GM12878 (cell line): ENCODE measurements around the gene CMTM2. TPM values are rescaled to one million over a fixed set of nuclear protein-coding genes. Genes with fewer than 3 reads are reported as not detected.

Source experiments
- ATAC-seq: fragments of 200-7000 bp; cut with Tn5 transposase; 3 replicates; pipeline ENCODE4 v1.9.1; 2020; ENCODE audit warnings: mild to moderate bottlenecking, moderate library complexity
- BruUV-seq: library from RNA; stranded (reverse); fragments of 400-500 nt; replicated peaks from 2 replicates; lab custom pipeline; 2021; lab: Mats Ljungman, UMichigan
- CTCF ChIA-PET: fragments of 300-600 bp; sonication (Branson Sonifier 250); formaldehyde crosslinking; extraction: SDS; loops from one replicate; lab custom pipeline; 2021; ENCODE audit warnings: inconsistent platforms; lab: Yijun Ruan, JAX
- POLR2A ChIA-PET: fragments of 350-600 bp; formaldehyde crosslinking; extraction: SDS; loops from one replicate; lab custom pipeline; 2021; ENCODE audit warnings: inconsistent platforms; lab: Charles Lee
- RAD21 ChIA-PET: fragments of 300-600 bp; sonication (Branson Sonifier 250); formaldehyde crosslinking; loops from one replicate; lab custom pipeline; 2023; ENCODE audit warnings: antibody characterized with exemption; ENCODE audit not compliant: unreplicated experiment; lab: Charles Lee
- SMC1A ChIA-PET: fragments of 300-600 bp; sonication (Branson Sonifier 250); formaldehyde crosslinking; loops from one replicate; lab custom pipeline; 2023; ENCODE audit not compliant: unreplicated experiment, uncharacterized antibody; lab: Charles Lee
- DNase-seq: peaks from one replicate; pipeline ENCODE4 v3.0.0-alpha.2; 2011; ENCODE audit warnings: low read depth, low spot score
- FAIRE-seq: peaks from 3 replicates; lab custom pipeline; 2011; peaks lifted over from hg19 to GRCh38; lab: Jason Lieb, UNC
- H2AFZ ChIP-seq: 2 replicates; pipeline ENCODE4 v1.6.0; 2011; ENCODE audit warnings: low read depth, low read length, control low read depth; ENCODE audit not compliant: control insufficient read depth
- H3K27ac ChIP-seq: 2 replicates; pipeline ENCODE4 v1.5.1; 2011; ENCODE audit warnings: control low read depth; ENCODE audit not compliant: control insufficient read depth, insufficient read depth
- H3K27me3 ChIP-seq, 2 experiments: replicated peaks in 1 of 2; 2 replicates each; pipeline versions ENCODE4 v1.6.0 to v1.6.1; 2011; ENCODE audit warnings: low read length in 1 of 2; ENCODE audit not compliant: control insufficient read depth in 2 of 2, insufficient read depth in 2 of 2
- H3K36me3 ChIP-seq, 2 experiments: 2 replicates each; pipeline ENCODE4 v1.5.1; 2011; ENCODE audit warnings: low read length in 1 of 2; ENCODE audit not compliant: control insufficient read depth in 2 of 2, insufficient read depth in 2 of 2
- H3K4me1 ChIP-seq: 2 replicates; pipeline ENCODE4 v1.6.1; 2011; ENCODE audit warnings: mild to moderate bottlenecking, low read length, moderate library complexity, mixed read lengths; ENCODE audit not compliant: control insufficient read depth, insufficient read depth
- H3K4me2 ChIP-seq: 2 replicates; pipeline ENCODE4 v1.6.0; 2011; ENCODE audit warnings: control low read depth; ENCODE audit not compliant: control insufficient read depth, insufficient read depth
- H3K4me3 ChIP-seq: fragments of 200-600 bp; sonication (generic); 2 replicates; pipeline ENCODE4 v1.5.1; 2016
- H3K79me2 ChIP-seq: 2 replicates; pipeline ENCODE4 v1.6.0; 2011; ENCODE audit warnings: low read length; ENCODE audit not compliant: control insufficient read depth, insufficient read depth
- H3K9ac ChIP-seq: 2 replicates; pipeline ENCODE4 v1.8.0; 2011; ENCODE audit warnings: low read length, control low read depth, mixed read lengths; ENCODE audit not compliant: control insufficient read depth, insufficient read depth
- H3K9me3 ChIP-seq: replicated peaks from 3 replicates; pipeline ENCODE4 v1.5.1; 2011; ENCODE audit warnings: mild to moderate bottlenecking, low read length; ENCODE audit not compliant: control insufficient read depth, insufficient read depth
- H4K20me1 ChIP-seq: 2 replicates; pipeline ENCODE4 v1.6.0; 2011; ENCODE audit not compliant: control insufficient read depth, insufficient read depth
- BRCA1 ChIP-seq: IDR thresholded peaks from 2 replicates; pipeline ENCODE4 v1.6.1; 2011; ENCODE audit warnings: low read depth, low read length, improper control_type of control experiment
- HCFC1 ChIP-seq: fragments of 150-350 bp; IDR thresholded peaks from 2 replicates; pipeline ENCODE4 v1.6.1; 2014; ENCODE audit warnings: low read length
- PAX8 ChIP-seq: fragments of 450-650 bp; IDR thresholded peaks from 2 replicates; pipeline ENCODE4 v1.6.1; 2017; ENCODE audit warnings: mild to moderate bottlenecking, moderate library complexity
- PML ChIP-seq: IDR thresholded peaks from 2 replicates; pipeline ENCODE4 v1.6.1; 2012; ENCODE audit warnings: low read length, inconsistent platforms
- SMAD1 ChIP-seq: fragments of 450-650 bp; IDR thresholded peaks from 2 replicates; pipeline ENCODE4 v1.6.1; 2018; ENCODE audit warnings: mild to moderate bottlenecking, low read depth; ENCODE audit not compliant: partially characterized antibody
- SMARCA5 ChIP-seq: fragments of 450-650 bp; IDR thresholded peaks from 2 replicates; pipeline ENCODE4 v1.6.1; 2017; ENCODE audit warnings: mild to moderate bottlenecking
- YY1 ChIP-seq: IDR thresholded peaks from 2 replicates; pipeline ENCODE4 v1.6.1; 2011; ENCODE audit warnings: low read depth, mild to moderate bottlenecking, low read length
- WGBS: methylation state at CpG from one replicate; pipeline ENCODE4 v1.1.6; 2016; ENCODE audit warnings: low lambda C conversion rate; ENCODE audit not compliant: insufficient replicate concordance, insufficient coverage; ENCODE audit errors: missing lambda C conversion rate; 5-methylcytosine and 5-hydroxymethylcytosine counted together
- in situ Hi-C: fragments of 300-500 bp; cut with MboI; formaldehyde crosslinking; loops from 9 replicates; pipeline ENCODE4 v1.14.3; 2018; ENCODE audit warnings: mixed read lengths
- intact Hi-C: fragments of 100-400 bp; cut with micrococcal nuclease; formaldehyde crosslinking; loops from one replicate; pipeline ENCODE4 v1.14.2; 2022; ENCODE audit not compliant: unreplicated experiment
- polyA plus RNA-seq, 11 experiments: library from polyadenylated mRNA; depleted of rRNA in 4 of 11; unstranded in 6 of 11; stranded (reverse) in 5 of 11; fragments of >200 nt; fragmentation: Nextera tagmentation in 4 of 11; fragmentation: Illumina TruSeq in 1 of 11; extraction: Ambion mirVana in 4 of 11; extraction: Trizol in 1 of 11; gene quantifications; 1 replicate in 1 of 11; 2 replicates in 10 of 11; pipeline versions ENCODE4 v1.2.1 to v1.2.3, GENCODE V29; 2011 to 2016; ENCODE audit warnings: inconsistent platforms in 2 of 11, missing spikeins in 2 of 11, low read depth in 1 of 11
- total RNA-seq, 4 experiments: library from RNA; depleted of rRNA in 3 of 4; stranded (reverse); fragments of >200 nt in 3 of 4; fragmentation: Illumina TruSeq in 1 of 4; extraction: Trizol in 1 of 4; gene quantifications; 2 replicates each; pipeline versions ENCODE4 v1.2.1 to v1.2.3, GENCODE V29; 2013 to 2021
- TF ChIP-seq, protein P1 (sequence below): IDR thresholded peaks from 2 replicates; pipeline ENCODE4 v1.6.1; 2012; ENCODE audit warnings: low read length, inconsistent platforms
- TF ChIP-seq, protein P2 (sequence below): fragments of 450-650 bp; IDR thresholded peaks from 2 replicates; pipeline ENCODE4 v1.6.1; 2018; ENCODE audit warnings: borderline replicate concordance, mild to moderate bottlenecking; ENCODE audit not compliant: partially characterized antibody

Gene CMTM2
- total and polyA plus RNA-seq, 10 of the 15 experiments (the other 5 are each of a cell fraction or from before 2014, with no cell fraction given), result 0.26 to 0.34 TPM; not detected in 8

DNA sequence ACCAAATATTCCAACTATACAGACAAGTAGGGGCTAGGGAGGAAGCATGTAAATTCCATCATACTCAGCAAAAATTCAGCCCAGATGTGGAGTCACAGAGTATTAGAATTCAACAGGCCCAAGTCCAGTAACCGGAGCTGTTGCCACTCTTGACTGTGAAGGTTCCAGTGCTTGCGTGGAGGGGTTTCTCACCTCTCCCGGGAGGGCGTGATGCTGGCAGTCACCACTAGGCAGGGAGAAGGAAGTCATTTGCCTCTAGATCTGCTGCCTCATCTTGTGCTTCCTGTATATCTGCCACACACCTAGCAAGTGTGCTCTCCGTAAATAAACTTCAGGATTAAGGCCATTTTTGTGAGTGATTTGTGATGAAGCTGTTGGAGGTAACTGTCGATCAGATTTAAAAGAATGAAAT is 27.9 kb upstream of the CMTM2 start (continued):
- TF ChIP-seq, protein P1, sequence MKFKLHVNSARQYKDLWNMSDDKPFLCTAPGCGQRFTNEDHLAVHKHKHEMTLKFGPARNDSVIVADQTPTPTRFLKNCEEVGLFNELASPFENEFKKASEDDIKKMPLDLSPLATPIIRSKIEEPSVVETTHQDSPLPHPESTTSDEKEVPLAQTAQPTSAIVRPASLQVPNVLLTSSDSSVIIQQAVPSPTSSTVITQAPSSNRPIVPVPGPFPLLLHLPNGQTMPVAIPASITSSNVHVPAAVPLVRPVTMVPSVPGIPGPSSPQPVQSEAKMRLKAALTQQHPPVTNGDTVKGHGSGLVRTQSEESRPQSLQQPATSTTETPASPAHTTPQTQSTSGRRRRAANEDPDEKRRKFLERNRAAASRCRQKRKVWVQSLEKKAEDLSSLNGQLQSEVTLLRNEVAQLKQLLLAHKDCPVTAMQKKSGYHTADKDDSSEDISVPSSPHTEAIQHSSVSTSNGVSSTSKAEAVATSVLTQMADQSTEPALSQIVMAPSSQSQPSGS, result no peak
- TF ChIP-seq BRCA1, result no peak

DNA sequence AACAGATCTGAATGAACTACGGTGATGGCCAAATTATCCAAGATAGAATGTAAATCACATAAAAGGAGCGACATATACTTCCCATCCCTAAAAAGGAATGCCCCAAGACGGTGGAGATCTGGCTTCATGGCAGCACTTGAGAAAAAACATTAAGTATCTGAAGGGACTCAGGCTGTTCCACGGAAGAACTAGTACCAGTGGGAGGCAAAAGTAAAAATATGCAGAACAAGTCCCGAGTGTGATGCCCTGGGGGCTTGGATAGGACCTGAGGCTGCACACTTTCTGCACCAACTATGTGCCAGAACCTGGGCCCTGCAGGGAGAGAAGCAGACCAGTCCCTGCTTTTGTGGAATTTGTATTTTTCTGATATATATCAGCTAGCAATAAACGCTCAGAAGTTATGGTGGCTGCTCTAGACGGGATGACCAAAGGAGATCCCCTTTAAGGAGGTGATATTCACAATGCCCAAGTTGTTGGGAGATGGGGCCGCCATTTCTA is 27.4 kb upstream of the CMTM2 start:
- peak overlapping the region; percentile 86 for H3K4me2 ChIP-seq
- 38% methylated on average over 8 of the region's 8 CpGs for WGBS
- H2AFZ ChIP-seq, result peak overlapping the region; percentile 95
- peak overlapping the region; percentile 62 for H3K4me3 ChIP-seq
- SMC1A ChIA-PET, result interaction anchor here (1.4 to 9.9 kb wide), 9 partner anchors 8 to 52 kb away, joined by 5 to 86 read pairs (median 8); no protein-coding TSS in a partner anchor
- H3K36me3 ChIP-seq, result no peaks in the 10 kb centered on the region; a peak in 1 of 4 replicates
- TF ChIP-seq YY1, result no peak; the same call in 1 of the 2 replicates
- TF ChIP-seq SMARCA5, result no peak
- TF ChIP-seq, protein P2, sequence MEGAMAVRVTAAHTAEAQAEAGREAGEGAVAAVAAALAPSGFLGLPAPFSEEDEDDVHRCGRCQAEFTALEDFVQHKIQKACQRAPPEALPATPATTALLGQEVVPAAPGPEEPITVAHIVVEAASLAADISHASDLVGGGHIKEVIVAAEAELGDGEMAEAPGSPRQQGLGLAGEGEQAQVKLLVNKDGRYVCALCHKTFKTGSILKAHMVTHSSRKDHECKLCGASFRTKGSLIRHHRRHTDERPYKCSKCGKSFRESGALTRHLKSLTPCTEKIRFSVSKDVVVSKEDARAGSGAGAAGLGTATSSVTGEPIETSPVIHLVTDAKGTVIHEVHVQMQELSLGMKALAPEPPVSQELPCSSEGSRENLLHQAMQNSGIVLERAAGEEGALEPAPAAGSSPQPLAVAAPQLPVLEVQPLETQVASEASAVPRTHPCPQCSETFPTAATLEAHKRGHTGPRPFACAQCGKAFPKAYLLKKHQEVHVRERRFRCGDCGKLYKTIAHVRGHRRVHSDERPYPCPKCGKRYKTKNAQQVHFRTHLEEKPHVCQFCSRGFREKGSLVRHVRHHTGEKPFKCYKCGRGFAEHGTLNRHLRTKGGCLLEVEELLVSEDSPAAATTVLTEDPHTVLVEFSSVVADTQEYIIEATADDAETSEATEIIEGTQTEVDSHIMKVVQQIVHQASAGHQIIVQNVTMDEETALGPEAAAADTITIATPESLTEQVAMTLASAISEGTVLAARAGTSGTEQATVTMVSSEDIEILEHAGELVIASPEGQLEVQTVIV, result no peak
- TF ChIP-seq PAX8, result no peak
- TF ChIP-seq SMAD1, result peak; percentile 35
- peak; percentile 29; the same call in 1 of the 2 replicates for TF ChIP-seq PML
- TF ChIP-seq HCFC1, result no peak
- TF ChIP-seq, all 136 proteins: peak for 2
- Histone ChIP-seq H4K20me1 (no peaks in the 10 kb centered on the region; the same call in 1 of the 2 replicates), H3K27ac (peak overlapping the region; percentile 33), H3K27me3 (no peaks in the 10 kb centered on the region), H3K9ac (peak overlapping the region; percentile 63), H3K9me3 (no peaks in the 10 kb centered on the region; the same call in 1 of the 3 replicates), H3K4me1 (peaks cover 23% of the 10 kb centered on the region), H3K79me2 (peaks cover 4% of the 10 kb centered on the region; the same call in 1 of the 2 replicates)
- intact Hi-C loops, result loop anchor here (1.0 to 5.0 kb wide), 2 partner anchors 28 to 55 kb away; no protein-coding TSS in a partner anchor
- ChIA-PET CTCF (interaction anchor here (1.4 to 4.9 kb wide), 8 partner anchors 11 to 69 kb away, joined by 4 to 35 read pairs (median 7); no protein-coding TSS in a partner anchor), RAD21 (interaction anchor here (0.8 to 2.9 kb wide), 12 partner anchors 8 to 38 kb away, joined by 3 to 10 read pairs (median 4); no protein-coding TSS in a partner anchor), POLR2A (interaction anchor here (0.7 to 4.9 kb wide), 7 partner anchors 9 to 47 kb away, joined by 3 to 24 read pairs (median 5); no protein-coding TSS in a partner anchor)
- peak; percentile 1; the same call in 2 of the 3 replicates for ATAC-seq
- DNase-seq, result no peak
- in situ Hi-C loops, result no loop called here
- BruUV-seq, result TSS peak; percentile 79
- no peak for FAIRE-seq
